Stimulated activated CD4-positive, alpha-beta T cell treated with anti-CD3 and anti-CD28 coated beads, Interleukin-4, amount 100 ng/mL, for 48 hours (primary cell): ENCODE measurements around the gene GPR148.

ENCODE experiments used
- DNase-seq, 2 donors: peaks; one replicate each; pipeline ENCODE4 v3.0.0-alpha.2; 2020; ENCODE audit warnings: low read depth in 2 of 2

GPR148 gene

DNA sequence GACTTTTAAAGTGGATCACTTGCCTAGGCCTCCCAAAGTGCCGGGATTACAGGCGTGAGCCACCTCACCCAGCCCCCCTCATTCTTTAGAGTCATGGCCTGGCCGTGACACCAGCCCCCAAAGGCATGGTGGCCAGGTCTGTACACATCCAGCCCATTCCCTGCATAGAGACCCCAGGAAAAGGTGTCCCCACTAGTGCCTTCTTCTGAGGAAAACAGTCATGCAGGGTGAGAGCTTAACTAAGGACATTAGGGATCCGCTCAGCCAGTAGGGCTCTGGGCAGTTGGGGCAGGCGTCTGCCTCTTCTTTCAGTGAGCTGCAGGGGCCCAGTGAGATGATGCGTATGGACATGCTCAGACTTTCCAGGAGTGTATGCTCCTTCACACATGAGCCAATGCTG, 20.8 kb downstream of the GPR148 start:
- DNase-seq, result no peak

DNA sequence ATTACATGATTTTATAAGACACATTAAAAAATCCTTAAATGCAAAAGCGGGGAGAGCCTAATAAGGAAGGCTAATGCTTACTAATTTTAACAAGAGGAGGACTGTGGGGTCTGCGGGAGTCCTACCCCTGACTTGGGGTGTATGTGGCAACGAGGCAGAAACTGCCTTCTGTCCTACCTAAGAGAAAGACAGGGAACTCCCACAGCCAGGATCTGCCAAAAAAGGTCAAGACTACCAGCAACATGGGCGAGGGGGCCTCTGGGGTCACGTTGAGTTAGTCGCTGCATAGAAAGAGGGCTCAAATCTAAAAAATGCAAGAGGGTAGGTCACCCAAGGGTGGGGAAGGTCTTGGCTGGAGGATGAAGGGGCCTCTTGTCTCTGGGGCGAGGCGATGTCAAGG, 25.9 kb downstream of the GPR148 start:
- DNase-seq, result no peak

DNA sequence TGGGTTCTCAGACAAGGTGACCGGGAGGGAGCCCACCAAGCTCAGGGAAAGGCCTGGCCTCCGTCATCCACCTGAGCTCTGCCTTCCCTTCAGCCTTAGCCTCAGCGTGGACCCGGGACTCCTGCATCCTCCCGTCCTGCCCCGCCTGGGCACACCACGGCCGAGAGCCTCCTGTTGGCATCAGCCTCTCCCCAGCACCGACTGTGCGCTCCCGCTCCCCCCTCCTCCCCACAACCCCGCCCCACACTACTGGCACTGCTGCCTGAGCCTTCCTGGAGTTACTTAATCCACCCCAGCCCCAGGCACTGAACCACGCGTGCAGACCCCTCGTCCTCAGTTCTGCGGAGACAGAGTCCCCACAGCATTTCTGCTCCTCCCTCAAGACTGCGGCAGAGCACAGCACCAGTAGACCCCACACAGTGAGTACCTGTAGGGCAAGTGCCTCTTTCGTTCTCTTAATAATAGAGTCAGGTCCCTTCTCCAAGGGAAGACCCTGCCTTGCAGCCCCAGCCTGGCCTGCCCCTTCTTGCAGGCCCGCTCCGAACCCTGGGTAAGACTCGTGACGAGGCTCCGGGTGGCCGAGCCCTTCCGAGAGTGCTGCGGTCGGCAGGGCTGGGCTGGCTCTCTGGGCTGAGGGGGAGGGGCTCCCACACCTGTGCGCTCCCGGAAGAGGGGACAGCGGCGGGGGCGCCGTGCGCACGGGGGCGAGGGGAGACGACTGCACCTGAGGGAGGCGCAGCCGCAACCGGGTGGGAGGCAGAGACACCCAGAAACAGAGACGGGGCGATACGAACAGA, 26.6 kb downstream of the GPR148 start, which contains the start of gene AMER3:
Gene AMER3, plus strand, starts transcription at position 285 of the 797 bp plus-strand sequence. CDS start 6,533 bp downstream, outside the sequence.
- DNase-seq, result no peak

DNA sequence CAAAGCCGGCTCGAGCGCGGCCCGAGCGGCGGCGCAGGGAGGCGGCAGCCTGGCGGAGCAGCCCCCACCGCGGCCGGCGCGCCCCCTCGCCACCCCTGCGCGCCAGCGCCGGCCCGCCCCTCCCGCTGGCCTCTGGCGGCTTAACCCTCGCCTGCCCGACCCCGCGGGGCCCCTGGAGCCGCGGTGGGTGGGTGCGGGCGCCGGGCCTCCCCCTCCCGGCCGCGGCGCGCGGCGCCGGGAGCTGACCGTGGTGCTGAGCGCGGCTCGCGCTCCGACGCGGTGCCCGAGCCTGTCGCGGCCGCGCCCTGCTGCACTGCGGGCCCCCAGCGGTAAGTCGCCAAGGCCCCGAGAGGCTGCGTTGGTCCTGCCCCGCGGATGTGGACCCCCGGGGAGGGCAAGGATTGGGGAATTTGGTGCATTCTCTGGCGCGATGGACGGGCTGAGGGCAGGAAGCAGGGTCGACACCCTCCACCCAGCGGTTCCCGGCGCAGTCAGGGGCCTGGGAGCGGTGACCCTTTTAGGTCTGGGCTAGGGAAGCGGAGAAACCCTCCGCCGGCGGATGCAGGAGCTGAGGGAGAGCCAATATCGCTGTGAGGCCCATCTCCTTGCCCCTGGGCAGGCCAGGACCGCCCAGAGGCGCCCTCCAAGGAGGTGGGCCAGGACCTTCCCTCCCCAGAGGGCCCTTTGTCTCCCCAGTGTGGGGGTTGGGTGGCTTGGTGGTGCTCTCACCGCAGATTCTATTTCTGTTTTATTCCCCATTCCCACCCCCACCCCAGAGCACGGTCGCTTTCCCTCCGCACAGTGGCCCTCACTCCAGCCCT, 27.4 kb downstream of the GPR148 start:
- peak in 1 of 2 donors; percentile 10 for DNase-seq

DNA sequence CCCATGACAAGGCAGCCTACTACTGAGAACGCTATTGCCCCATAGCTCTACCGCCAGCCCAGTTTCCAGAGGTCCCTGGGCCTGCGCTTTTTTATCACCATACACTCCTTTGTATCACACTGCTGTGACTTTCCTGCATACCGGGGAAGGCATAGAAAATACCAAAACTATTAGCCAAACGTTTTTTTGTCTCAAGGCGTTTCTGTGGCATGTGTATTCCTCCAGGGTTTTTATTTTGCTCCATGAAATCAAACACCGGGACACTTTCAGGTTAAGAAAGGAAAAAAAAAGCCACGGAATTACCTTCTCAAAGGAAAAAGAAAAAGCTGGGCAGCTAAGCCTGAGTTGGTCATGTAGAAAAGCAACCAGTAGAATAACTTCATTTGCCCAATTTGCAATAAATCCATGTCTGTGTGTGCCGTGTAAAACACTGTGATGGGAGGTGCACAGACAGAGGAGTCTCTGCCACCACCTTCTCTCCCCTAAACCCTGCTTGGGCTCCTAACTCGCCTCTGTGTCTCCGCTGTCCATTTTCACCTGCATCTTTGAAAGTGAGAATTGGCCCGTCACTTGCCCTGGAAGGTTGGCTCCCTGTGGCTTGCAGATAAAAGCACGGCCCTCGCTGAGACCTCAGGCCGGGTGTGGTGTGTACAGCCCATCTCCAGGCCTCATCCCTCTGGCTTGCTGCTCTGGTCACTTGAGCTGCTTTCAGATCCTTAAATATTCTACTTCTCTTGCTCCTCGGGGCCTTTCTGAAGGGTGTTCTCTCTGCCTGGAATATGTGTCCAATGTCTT, 28.2 kb downstream of the GPR148 start:
- no peak for DNase-seq

DNA sequence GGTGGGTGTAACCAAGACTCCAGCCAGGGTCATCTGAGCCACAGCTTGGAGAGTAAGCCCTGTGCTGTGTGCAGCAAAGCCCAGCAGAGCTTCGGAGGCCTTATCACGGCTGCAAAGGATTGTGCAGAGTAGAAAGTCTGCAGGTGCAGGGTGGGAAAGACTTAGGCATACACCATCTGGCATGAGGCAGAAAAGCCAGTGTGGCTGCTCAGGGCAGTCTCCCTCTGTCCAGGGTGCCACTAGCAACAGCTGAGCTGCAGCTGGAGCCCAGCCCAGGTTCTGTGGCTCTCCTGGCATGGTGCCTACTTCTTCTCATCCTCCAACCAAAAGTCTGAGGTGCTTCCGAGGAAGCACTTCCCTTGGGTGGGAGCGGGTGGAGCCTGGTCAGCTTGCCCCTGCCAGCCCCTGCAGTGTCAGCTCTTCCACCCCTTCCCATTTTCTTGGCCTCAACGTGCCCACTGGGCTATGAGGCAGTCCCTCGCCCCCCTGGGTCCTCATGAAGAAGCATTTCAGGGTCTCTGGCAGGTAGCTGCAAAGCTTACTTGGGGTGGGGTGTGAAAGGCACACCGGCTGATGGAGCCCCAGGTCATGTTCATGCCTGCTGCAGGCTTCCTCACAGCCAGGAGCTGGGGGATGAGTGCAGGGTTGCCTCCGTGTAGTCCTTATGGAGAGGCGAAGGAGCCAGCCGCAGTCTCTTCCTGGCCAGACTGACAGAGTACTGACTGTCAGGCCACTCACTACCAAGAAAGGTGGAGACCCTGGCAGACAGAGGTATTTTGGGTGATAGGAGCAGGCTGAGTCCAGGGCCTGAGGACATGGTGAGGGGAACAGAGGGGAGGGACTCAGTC, 31.3 kb downstream of the GPR148 start:
- DNase-seq, result no peak

DNA sequence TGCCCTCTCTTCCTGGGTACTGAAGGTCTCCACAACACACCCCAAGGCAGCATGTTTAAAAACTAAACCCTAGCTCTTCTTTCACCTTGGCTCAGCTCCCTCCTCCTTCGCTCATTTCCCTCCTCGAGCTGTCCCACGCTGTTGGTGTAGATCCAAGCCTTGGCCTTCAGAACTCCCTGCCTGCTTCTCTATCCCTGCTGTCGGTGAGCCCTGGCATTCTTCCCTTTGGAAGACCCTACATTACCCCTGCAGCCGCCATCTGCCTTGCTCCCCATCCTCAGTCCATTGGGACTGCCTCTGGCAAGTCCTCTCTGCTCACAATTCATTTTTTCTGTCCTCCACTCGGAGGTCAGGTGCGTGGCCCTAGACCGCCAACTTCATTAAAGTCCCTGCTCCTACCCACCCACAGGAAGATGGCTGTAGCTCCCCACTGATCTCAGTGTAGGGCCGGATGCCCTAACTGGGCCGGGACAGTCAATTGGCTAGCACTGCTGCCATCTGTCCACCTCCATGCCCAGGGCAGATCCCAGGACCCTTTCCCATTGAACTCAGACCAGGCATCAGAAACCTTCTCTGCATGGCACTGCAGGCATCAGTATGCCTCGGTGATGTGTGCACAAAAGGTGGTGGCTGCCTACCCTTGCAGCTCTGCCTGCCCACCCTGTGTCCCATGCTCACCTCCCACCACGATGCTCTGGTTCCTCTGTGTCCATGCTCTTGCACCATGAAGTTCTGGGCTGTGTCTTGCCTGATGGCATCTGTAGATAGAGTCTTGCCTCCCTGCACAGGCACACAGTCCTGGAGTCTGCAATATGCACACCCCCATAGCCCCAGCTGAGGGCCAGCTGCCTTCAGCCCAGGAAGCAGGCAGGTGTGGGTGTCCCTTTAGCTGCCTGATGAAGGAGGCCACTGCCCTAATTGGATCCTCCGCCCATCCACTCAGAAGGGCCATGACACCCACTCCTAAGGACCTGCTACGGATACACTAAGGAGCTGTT, 32.2 kb downstream of the GPR148 start:
- DNase-seq, result no peak

DNA sequence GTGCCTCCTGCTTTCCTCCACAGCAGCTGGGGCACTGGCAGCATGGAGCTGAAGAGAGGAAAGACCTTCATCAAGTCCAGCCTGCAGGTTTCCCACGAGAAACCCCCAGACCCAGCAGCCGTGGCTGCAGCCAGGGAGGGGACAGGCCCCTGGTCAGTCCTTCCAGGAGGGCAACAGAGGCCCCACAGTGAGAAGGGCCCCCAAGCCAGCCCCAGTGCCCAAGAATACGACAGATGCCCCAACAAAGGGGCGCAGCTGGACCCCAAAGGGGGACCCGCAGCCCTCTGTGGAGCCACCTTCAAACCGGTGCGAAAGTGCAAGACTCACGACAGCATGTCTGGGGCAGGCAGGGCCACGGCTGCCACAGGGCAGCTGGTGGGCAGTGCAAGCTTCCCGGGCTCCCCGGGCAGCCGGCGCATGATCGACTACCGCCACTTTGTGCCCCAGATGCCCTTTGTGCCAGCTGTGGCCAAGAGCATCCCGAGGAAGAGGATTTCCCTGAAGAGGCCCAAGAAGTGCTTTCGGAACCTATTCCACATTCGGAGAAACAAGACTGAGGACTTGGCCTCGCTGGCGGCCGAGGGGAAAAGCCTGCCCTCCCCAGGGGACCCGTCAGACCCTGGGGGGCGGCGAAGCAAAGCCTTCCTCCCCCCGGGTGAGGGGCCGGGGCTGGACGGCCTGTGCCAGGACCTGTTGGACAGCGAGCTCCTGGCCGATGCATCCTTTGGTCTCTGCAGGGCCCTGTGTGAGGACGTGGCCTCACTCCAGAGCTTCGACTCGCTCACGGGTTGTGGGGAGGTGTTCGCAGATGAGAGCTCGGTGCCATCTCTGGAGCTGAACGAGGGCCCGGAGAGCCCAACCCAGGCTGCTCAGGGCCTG, 33.4 kb downstream of the GPR148 start:
- DNase-seq, result no peak

DNA sequence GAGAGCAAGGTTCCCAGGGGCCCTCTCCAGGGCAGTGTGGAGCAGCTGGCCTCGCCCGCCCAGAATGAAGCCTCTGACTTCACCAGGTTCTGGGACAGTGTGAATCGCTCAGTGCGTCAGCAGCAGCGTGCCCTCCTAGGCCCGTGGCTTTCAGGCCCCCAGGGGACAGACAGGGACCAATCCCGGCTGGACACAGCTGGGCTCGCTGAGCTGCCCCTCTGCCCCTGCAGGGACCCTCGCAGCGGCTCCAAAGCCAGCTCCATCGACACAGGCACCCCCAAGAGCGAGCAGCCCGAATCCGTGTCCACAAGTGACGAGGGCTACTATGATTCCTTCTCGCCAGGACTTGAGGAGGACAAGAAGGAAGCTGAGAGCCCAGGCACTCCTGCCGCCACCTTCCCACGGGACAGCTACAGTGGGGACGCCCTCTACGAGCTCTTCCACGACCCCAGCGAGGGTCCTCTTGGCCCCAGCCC, 34.1 kb downstream of the GPR148 start:
- DNase-seq, result no peak

DNA sequence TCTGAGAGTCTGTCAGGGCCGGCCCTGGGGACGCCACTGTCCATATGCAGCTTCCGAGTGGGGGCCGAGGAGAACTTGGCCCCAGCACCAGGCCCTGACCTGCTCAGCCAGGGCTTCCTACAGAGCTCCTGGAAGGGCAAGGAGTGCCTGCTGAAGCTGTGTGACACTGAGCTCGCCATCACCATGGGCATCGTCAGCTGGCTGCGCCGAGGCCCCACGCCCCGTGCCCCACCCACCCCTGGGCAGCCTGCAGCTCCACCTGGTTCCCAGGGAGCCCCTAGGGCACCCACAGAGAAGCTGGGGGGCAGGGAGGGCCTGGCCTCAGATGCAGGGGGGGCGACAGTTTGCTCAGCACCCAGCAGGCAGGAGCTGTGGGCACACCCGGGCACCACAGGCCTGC, 34.5 kb downstream of the GPR148 start:
- no peak for DNase-seq

DNA sequence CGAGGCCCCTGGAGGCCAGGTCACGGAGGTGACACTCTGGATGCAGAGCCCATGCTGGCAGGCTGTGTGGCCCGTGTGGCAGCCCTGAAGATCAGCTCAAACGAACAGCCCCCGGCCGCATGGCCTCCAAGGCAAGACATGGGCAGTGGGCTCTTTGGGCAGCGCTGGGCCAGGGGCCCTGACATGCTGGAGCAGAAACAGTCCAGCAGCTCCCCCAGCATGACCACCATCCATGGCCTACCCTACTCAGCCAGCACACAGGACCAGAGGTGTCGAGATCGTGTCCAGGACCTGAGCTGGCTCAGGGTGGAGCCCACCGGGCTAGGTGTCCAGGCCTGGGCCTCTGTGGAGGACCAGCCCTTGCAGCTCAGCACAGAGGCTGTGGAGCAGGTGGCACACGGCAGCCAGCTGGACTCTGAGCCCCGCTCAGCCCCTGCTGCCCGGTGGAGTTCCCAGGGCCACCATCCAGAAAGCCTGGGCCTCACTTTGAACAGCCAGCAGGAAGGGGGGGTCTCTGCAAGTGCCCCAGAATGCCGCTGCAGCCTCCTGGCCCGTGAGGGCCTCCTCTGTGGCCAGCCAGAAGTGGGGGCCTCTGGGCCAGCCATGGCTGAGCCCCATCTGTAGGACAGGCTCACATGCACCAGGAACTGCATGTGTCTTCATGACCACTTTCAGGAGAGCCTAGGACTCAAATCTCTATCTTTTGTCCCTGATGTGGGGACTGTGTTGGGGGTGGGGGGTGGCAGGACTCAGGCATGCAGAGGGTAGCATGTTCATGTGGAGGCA, 35.4 kb downstream of the GPR148 start:
- DNase-seq, result no peak

DNA sequence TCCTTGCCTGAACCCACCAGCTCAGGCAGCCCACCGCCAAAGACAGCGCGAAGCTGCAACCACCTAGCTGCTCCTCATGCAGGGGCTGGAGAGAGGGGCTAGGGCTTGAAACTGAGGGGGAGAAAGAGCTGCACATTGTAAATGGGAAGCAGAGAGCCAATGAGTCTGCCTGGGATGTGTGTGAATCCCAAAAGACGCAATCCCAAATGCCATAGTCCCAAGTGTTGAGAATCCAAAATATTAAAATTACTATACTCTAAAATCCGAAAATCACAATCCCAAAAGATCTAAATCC, 35.9 kb downstream of the GPR148 start:
- DNase-seq, result no peak

DNA sequence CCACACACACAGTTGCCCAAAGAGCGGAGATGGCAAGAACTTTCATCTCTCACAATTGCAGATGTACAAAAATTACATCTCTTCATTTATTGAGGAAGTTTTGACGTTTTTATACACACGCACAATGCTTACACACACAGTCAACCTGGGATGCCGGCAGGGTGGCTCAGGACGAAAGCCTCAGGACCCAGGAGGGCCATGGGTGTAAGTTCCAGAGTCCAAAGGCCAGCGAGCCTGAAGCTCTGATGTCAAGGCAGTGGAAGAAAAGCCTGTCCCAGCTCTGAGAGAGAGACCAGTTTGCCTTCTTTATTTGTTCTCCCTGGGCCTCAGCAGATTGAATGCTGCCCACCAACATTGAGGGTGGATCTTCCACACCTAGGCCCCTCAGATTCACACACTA, 36.6 kb downstream of the GPR148 start:
- DNase-seq, result no peak

DNA sequence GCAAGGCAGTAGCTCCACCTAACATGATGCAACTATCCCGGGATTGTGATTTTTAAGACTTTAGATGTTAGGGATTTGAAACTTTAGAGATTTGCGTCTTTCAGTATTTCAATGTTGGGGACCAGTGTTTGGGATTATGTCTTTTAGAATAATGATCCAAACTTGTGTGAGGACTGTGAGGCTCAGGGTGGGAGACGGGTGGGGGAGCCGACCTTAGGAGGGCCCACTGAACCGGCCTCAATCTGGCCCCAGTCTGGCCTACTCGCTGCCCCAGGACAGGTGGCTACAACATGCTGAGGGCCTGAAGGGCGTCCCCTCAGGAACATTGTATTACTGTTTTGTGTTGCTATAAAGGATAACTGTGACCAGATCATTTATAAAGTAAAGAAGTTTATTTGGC, 37.2 kb downstream of the GPR148 start:
- DNase-seq, result no peak

DNA sequence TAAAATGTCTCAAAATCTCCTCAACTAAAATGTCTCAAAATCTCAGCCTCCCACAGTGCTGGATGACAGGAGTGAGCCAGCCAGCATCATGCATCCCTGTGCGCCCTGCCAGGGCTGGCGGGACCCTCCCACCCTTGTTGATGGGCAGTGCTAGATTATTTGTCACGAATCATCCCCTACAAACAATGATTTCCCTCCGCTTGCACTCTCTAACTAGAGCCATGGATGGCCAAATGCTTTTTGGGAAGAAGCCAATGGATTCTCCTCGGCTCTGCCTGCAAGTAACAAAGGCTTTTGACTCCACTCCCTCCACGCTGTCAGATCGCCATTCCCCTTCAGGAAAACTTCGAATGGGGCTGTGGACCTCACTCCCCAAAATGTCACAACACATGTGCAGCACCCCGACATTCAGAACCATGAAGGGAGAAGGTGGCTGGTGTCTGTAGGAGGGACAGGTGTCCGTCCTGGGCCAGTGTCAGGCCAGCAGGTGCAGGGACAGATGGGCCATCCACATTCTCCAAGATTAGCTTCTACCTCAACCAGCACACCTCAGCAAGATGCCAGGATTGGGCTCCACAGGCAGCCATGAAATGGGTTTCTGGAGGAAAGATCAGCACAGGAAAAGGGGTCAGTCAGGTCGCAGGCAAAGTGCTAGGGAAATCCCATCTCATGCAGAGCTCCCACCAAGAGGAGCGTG, 38.0 kb downstream of the GPR148 start:
- DNase-seq, result no peak

DNA sequence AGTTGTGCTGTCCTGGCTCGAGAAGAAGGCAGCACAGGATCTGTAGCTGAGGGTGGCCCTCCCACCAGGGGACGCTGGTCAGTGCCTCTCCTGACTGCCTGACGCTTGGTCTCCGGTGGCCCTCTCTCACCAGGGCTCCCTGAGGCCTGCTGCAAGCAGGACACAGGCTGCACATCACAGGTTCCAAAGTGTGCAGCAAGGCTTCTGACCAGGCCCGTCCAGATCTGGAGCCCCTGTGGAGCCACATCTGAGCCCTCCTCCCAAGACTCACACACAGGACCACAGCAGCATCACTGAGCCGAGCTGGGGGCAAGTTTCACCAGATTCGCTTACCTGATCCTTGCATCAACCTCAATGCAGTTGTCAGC, 38.5 kb downstream of the GPR148 start:
- no peak for DNase-seq

DNA sequence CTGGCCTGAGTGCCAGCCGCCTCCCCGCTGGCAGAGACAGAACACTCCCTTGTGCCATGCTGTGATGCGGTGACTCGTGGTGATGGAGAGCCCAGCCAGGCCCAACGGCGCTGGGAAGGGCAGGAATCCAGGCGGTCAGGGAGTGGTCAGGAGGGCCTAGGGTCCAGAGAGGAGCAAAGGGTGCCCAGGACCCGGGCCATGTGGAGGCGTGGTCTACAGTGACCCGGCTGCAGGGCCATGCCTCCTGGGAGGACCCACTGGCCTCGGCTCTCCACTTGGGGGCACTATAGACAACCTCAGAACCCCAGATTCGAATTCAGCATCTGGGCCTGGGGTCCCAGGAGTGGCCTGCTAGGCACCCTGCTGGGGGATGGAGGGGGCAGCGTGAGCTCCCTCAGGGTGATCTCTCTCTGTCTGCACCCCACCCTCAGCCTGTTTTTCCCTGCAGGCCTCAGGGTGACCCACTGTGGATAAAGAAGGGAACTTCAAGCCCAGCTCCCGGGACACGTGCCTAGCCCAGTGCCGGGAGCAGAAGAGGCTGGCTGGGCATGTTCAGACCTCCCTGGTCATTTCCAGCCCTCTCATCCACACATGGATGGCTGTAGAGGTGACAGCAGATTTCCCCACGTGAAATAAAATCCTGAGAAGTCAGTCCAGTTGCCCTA, 39.5 kb downstream of the GPR148 start:
- DNase-seq, result no peak
